GM12865 (cell line): ENCODE data around the gene TIMP3.

Source experiments
- DNase-seq: peaks from one replicate; pipeline ENCODE4 v3.0.0; 2010; ENCODE audit warnings: low read depth
- H3K4me3 ChIP-seq: 2 replicates; pipeline ENCODE4 v1.5.1; 2011; ENCODE audit warnings: mild to moderate bottlenecking, low read depth, low read length, control low read depth
- CTCF ChIP-seq: IDR thresholded peaks from 2 replicates; pipeline ENCODE4 v1.5.1; 2011; ENCODE audit warnings: low read length, control low read depth, low read depth, inconsistent platforms; ENCODE audit not compliant: insufficient read depth; ENCODE audit errors: missing control alignments

Gene TIMP3

GRCh38 chr22:32785321-32786026 lies 16.0 kb upstream of the TIMP3 start:
- no peak overlapping the region for H3K4me3 ChIP-seq
- TF ChIP-seq CTCF: no peak
- no peak for DNase-seq

GRCh38 chr22:32786027-32786418 lies 15.5 kb upstream of the TIMP3 start:
- no peak for DNase-seq
- TF ChIP-seq CTCF: no peak
- no peak overlapping the region for H3K4me3 ChIP-seq

DNA sequence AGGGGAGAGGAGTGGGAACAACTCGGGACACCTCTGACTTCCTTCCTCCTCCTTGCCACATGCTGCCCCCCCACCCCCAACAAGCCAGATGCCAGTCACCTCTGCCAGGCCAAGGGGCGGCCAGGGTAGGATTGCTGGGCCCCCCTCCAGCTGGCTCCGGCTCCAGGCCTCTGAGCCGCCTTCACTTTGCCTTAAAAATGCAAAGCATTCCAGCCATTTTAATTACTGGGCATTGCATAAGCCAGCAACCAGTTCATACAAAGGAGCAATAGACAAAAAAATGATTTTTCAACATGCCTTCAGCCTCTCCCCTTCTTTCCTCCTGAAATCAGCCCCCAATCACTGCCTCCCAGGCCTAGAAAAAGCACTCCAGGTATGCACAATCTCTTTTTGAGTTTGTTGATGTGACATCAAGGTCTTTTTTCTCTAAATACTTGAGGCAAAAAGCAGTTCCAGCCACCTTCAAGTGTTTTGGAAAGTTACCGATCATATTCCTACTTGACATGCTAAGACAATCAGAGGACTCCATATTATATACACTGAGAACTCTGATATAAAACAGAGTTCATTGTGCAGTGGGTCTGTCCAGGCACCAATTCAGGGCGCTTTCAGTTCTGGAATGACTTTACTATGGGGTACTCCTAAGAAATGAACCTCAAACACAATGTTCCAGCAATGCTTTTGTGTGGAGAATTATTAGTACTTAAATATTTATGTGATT lies 12.4 kb upstream of the TIMP3 start:
- no peak for DNase-seq
- no peak for TF ChIP-seq CTCF

DNA sequence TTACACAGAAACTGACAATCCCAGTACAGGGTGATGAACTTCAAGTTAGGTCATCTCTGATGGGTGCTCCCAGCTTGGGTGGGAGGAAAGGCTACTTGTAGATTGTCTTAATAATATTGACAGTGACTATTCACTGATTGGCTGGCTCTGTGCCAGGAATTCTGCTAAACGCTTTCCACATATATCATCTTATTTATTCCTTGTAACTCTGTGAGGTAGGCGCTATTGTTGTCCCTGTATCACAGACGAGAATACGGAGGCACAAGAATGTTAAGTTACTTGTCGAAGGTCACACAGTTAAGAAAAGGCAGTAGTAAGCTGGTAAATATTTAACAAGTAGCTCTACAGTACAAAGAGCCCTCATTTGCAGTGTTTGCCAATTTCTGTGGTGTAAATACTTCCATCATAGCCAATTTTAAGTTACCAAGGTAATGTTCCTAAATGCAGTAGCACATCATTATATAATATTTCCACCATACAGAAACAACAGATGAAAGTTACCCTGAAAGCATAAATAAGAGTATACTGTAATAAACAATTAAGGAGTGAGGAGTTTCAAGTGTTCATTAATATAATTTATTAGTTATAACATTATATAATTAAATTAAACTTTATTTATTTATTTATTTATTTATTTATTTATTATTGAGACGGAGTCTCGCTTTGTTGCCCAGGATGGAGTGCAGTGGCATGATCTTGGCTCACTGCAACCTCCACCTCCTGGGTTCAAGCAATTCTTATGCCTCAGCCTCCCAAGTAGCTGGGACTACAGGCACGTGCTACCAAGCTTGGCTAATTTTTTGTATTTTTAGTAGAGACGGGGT lies 11.5 kb upstream of the TIMP3 start:
- DNase-seq: no peak
- no peak for TF ChIP-seq CTCF
- no peak overlapping the region for H3K4me3 ChIP-seq

More for the DNA sequence above, 12.4 kb upstream of the TIMP3 start:
- H3K4me3 ChIP-seq: no peak overlapping the region

- no peak for TF ChIP-seq CTCF
- no peak for DNase-seq
- no peak overlapping the region for H3K4me3 ChIP-seq
These were observed 10.4 kb upstream of the TIMP3 start for GRCh38 chr22:32791056-32791455.

DNA sequence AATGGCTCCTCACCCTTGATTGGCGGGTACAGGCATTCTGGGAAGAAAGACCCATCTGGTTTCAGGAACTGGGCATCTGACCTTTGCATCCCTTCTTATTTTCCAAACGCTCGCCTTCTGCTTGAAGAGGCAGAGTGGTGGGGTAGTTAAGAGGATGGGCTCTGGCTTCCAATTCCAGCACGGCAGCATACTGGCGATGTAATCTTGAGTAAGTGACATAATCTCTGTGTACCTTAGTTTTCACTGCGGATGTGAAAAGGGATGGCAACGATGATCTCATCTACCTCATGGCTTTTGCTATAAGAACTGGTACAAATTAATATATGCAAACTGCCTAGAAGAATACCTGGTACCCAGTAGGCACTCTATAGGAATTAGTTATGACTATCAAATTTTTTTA lies 10.0 kb upstream of the TIMP3 start:
- TF ChIP-seq CTCF: no peak
- DNase-seq: no peak
- H3K4me3 ChIP-seq: no peak overlapping the region
